CD4-positive, alpha-beta T cell treated with Interleukin-21 for 1 hour (primary cell): ENCODE measurements around the gene ENTHD1.
"Not testable (repeated sequence)": the region's sequence is repeated elsewhere in the genome, so short reads cannot be mapped to it uniquely, and the experiment has no call there.

Source experiments
- DNase-seq: peaks from one replicate; pipeline ENCODE4 v3.0.0-alpha.2; 2020

The ENTHD1 gene

GRCh38 chr22:39924286-39924685, 30.7 kb upstream of the ENTHD1 start:
- no peak for DNase-seq

- DNase-seq, result no peak
These were observed 30.1 kb upstream of the ENTHD1 start for GRCh38 chr22:39923696-39924095.

- peak; percentile 67 for DNase-seq
These were observed 26.7 kb upstream of the ENTHD1 start for GRCh38 chr22:39920134-39920743.

DNA sequence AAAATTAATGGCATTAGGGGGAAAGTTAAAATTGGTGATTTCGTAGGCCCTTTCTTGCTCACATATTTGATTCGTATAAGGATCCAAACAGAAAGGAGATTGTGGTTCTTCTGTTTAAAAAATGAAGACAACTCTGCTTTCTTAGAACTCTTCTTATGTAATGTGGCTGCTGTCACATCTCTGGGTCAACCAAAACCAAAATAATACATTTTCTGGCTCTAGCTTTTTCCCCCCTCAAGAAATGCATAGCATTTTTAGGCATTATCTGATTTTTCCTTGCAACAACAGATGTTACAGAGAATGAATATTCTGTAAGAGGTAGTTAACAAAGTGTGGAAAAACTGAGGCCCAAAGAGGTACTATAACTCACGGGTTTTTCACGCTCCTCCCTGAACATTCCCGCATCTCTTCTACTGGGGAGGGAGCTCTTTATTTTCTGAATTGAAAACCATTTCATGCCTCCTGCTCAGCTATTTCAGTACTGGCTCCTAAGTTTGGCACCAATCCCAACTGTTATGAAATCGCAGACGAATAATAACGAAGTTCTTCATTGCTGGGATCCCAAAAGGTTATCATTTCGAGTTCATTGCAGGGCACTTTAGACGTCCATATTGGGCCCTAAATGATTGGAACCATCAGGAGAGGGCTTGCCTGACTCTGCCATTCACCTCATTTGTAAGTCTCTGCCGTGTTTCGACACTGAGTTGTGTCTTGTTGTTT, 24.4 kb upstream of the ENTHD1 start:
- DNase-seq, result no peak

DNA sequence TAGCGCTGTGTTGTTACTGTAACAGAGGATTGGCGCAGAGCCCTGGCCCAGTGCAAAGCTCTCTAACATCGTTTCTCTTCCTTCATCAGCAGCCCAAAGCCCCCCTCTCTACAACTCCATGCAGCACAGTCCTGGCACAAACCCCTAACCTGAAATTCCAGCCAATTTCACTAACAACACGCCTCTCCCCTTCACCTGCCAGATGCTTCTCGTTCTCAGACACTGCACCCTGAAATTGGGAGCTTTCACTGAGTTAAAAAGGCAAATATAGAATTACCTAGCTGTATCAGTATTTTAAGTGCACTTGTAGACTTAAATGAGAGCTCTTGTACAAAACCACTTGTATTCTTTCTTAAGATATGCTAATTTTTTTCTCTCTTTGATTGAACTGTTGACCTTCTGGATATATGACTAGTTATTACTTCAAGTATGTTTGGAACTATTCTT, 23.7 kb upstream of the ENTHD1 start:
- DNase-seq, result no peak

- no peak for DNase-seq
These were observed 22.9 kb upstream of the ENTHD1 start for GRCh38 chr22:39916496-39916895.

GRCh38 chr22:39915295-39915726, 21.8 kb upstream of the ENTHD1 start:
- no peak for DNase-seq

DNA sequence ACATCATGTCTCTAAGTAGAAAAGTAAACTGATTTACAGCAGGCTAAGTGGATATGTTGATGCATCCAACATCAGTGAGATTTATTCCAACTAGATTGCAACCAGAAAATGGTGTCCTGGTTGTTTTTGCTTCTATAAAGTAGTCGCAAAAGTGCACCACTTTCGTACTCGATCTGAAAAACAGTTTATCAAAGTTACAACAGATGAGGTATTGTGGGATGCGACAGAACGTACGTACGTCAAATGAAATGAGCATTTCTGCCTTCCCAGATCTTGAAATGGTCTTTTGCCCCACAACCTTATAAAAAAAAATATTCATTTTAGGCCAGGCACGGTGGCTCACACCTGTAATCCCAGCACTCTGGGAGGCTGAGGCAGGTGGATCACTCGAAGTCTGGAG, 21.0 kb upstream of the ENTHD1 start:
- no peak for DNase-seq

DNA sequence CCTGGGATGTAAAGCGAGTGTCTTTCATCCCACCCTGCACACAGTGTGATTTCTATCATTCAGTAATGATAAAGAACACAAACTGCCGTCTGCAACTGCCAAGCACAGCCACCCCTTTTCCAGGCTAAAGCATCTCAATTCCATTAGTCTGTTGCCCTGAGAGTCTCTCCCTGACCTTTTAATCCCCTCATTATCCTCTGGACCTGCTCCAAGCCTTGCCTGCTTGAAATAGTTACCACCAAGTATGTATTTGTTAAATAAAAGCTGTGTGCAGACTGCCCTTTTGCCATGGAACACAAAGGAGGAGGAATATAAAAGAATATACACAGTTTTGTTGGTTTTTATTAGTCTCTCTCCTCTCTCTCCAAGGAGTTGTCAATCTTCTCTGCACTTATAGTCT, 20.3 kb upstream of the ENTHD1 start:
- DNase-seq, result no peak

GRCh38 chr22:39913321-39913720, 19.8 kb upstream of the ENTHD1 start:
- DNase-seq, result no peak

DNA sequence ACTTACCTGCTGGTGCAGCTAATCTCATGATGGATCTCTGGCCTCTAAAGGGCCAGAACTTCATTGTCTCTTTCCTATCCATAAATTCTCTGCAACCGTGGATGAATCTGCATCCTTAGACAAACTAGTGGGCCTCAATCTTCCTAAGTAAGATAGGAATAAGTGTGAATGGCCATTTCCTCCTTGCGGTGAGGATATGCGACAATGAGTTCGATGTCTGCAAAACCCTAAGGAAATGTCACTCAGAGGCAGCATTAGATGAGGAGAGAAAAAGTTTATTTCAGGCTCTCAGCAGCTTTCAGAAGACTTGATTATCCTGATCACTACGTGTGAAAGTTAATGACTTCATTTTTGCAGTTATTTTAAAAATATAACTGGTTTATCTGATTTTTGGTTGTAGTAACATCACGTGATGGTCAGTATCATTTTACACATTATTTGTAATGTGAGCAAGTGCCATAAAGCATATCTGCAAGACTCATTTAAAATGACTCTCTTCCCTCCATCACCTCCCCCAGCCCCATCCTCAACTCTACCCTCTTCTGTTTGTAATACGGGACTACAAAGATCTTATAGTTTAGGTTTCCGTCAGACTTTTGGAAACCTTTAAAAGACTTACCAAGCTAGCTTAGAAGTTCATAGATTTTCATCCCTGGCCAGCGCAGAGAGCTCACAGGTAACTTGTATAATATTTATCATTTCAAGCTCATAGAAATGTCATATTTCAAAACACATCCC, 17.5 kb upstream of the ENTHD1 start:
- DNase-seq, result no peak

- DNase-seq, result no peak
These were observed 15.2 kb upstream of the ENTHD1 start for GRCh38 chr22:39908737-39909136.

DNA sequence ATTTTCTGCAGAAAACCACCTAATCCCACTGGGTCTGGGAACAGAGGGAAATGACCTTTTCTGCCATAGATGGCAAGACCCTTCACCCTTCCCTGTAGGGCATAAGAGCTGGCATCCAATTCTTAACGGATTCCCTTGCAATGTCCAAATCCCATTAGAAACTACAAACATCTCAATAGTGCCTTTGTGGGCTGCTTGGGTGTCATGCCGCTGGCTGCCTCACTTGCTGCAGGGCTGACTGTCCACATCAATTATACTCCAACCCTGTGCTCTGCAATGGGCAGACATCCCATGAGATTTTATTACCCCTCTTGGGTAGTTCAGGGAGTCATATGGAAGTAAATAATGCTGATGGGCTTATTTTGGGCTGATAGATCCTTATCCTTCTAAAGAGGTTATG, 14.6 kb upstream of the ENTHD1 start:
- DNase-seq, result no peak

- peak; percentile 54 for DNase-seq
These were observed 14.1 kb upstream of the ENTHD1 start for GRCh38 chr22:39907605-39908097.

DNA sequence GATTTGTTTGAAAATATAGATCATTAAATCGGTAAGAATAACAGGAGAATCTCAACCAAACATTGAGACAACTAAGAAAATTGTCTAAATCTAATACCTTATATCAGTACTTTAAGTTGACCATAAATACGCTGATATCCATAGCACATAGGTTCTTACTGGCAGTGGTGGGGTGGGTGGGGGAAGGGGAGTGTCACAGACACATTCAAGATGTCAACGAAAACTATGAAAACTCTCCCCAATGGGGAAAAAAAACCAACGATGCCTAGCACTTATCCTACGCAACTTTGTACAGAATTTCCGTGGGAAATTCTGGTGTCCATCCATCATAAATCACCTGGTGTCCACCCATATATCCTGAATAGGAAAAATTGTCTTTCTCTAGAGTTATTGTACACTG, 13.5 kb upstream of the ENTHD1 start:
- DNase-seq, result no peak

DNA sequence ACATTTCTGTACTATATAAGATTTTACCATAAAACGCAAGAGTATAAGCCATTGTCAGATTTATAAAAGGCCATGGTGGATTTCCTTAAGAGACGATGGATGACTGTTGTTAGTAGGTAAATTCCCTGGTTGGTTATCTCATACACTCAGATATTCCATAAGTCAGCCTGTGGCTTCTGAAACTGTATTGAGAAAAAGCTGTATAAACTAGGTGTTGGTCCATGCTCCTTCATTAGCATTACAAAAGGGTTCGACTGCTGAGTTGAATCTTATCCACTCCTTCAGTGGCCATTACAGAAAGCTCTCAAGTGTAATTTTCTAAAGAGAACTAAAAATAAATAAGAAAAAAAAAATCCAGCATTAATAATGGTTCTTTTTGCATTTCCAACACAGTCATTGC, 12.6 kb upstream of the ENTHD1 start:
- DNase-seq, result no peak

DNA sequence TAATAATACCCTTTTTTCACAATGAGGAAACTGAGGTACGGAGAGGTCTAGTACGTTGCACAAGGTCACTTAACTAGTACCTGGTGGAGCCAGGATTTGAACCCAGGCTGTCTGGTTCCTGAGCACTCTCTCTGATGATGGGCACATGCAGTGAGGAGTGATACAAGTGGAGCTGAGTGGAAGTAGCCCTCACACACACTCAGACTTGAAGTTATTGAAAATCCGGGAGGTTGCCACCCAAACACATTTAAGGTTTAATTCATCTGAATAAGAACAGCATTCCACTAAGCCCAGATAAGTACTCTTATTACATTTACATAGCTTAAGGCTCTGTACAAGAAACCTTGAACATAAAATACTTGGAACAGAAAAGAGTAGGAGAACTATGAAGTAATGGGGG, 12.1 kb upstream of the ENTHD1 start:
- DNase-seq, result no peak

DNA sequence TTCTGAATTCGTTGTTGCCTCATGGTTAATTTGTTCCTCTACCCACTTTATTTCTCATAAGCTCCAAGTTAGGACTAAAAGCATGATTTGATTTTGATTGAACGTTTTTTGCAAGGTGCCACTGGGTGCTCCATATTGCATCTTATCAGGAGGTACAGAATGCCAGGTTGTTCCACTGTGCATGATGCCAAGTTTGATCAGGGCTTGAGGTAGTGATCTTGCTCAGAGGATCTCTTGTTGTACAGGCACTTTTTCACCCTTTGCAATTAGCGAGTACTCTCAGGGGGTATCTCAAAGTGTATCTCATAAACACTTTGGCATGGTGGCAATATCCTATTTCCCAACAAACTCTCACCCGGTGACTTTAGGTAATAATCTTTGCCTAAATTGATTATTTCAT, 11.3 kb upstream of the ENTHD1 start:
- DNase-seq, result no peak

DNA sequence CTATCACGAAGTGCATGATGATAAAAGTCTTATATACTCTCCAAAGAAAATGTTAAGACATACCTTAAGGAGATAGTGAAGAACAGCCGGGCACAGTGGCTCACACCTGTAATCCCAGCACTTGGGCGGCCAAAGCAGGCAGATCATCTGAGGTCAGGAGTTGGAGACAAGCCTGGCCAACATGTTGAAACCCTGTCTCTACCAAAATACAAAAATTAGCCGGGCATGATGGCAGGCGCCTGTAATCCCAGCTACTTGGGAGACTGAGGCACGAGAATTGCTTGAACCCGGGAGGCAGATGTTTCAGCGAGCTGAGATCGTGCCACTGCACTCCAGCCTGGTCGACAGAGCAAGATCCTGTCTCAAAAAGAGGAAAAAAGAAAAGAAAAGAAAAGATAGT, 10.5 kb upstream of the ENTHD1 start:
- DNase-seq, result not testable (repeated sequence)

GRCh38 chr22:39901565-39902146, 8.1 kb upstream of the ENTHD1 start:
- DNase-seq, result no peak

DNA sequence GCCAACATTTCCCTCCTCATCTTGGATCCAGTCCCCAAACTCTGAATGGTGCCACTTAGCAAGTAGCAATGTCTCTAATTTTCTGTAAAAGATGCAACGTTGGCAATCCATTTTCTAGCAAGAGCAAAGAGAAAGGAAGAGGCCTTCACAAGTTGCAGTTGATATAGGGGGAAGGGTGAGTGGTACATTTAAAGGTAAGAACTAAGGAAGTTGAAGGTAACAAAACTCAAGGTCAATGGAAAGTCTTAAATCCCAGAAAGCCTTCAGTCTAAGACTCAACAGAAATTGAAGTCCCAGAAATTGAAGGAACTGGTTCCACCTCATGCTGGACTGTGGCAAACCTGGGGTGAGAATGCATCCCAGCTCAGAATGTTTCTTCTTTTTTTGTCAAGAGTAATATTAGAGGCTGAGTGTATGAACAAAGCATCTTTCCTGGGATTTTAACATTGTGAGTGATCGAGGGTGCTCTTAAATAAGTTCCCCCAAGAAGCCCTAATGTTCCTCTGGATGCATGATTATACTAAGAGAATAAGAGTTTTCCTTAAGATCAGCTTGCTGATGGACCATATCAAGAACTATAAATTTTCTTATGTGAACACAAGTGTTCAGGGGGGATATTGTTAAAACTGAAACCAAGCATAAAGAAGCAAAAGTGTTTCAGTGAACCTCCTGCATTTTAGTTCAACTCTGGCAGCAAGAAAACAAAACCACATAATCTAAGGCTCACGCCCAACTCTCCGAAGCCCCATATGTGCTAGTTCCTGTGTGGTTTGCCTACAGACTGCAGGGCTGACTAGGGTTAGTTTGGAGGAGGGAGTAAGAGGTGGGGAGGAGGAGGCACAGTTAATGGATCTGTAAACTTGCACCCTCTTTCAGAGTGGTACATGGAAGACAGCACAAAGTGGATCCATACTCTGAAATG, 7.0 kb upstream of the ENTHD1 start, which contains the start of gene GRAP2:
TSS of gene GRAP2 (plus strand) at position 779 of the 922 bp plus-strand sequence. CDS start 46,023 bp downstream, outside the sequence.
- DNase-seq, result peak; percentile 87

- no peak for DNase-seq
These were observed 5.4 kb upstream of the ENTHD1 start for GRCh38 chr22:39898997-39899396.
